ENCODE data around the gene ZNF618.
A peak's percentile ranks its signal among the peaks of the same experiment; 100 is the strongest.

The ZNF618 gene

GRCh38 chr9:114090798-114091197, 214.7 kb downstream of the ZNF618 start:
- Histone ChIP-seq H3K36me3 (ENCODE audit: control insufficient read depth, insufficient read depth, low read length) (no peaks in the 10 kb centered on the region; the same call in 1 of the 2 replicates), H3K27ac (ENCODE audit: low read depth, low read length) (no peak overlapping the region), H3K9ac (ENCODE audit: low read length) (no peak overlapping the region), H3K9me3 (ENCODE audit: control insufficient read depth, insufficient read depth, low read depth, low read length) (no peaks in the 10 kb centered on the region), H3K4me1 (ENCODE audit: control insufficient read depth, insufficient read depth, low read length) (no peaks in the 10 kb centered on the region), H3K4me3 (ENCODE audit: low read depth, low read length) (no peak overlapping the region), H3K27me3 (ENCODE audit: control insufficient read depth, insufficient read depth, low read length) (no peaks in the 10 kb centered on the region)

GRCh38 chr9:114091711-114092110, 215.6 kb downstream of the ZNF618 start:
- Histone ChIP-seq H3K27ac (ENCODE audit: low read depth, low read length) (no peak overlapping the region), H3K27me3 (ENCODE audit: control insufficient read depth, insufficient read depth, low read length) (peaks cover 6% of the 10 kb centered on the region), H3K4me1 (ENCODE audit: control insufficient read depth, insufficient read depth, low read length) (no peaks in the 10 kb centered on the region), H3K9ac (ENCODE audit: low read length) (no peak overlapping the region), H3K4me3 (ENCODE audit: low read depth, low read length) (no peak overlapping the region), H3K9me3 (ENCODE audit: control insufficient read depth, insufficient read depth, low read depth, low read length) (no peaks in the 10 kb centered on the region), H3K36me3 (ENCODE audit: control insufficient read depth, insufficient read depth, low read length) (no peaks in the 10 kb centered on the region; the same call in 1 of the 2 replicates)

- Histone ChIP-seq H3K27me3 (ENCODE audit: control insufficient read depth, insufficient read depth, low read length) (peaks cover 13% of the 10 kb centered on the region), H3K27ac (ENCODE audit: low read depth, low read length) (no peak overlapping the region), H3K9me3 (ENCODE audit: control insufficient read depth, insufficient read depth, low read depth, low read length) (no peaks in the 10 kb centered on the region), H3K4me1 (ENCODE audit: control insufficient read depth, insufficient read depth, low read length) (no peaks in the 10 kb centered on the region), H3K4me3 (ENCODE audit: low read depth, low read length) (no peak overlapping the region), H3K9ac (ENCODE audit: low read length) (no peak overlapping the region), H3K36me3 (ENCODE audit: control insufficient read depth, insufficient read depth, low read length) (no peaks in the 10 kb centered on the region; the same call in 1 of the 2 replicates)
Measured at GRCh38 chr9:114092336-114092735, 216.2 kb downstream of the ZNF618 start.

- Histone ChIP-seq H3K4me1 (ENCODE audit: control insufficient read depth, insufficient read depth, low read length) (no peaks in the 10 kb centered on the region), H3K9me3 (ENCODE audit: control insufficient read depth, insufficient read depth, low read depth, low read length) (no peaks in the 10 kb centered on the region), H3K36me3 (ENCODE audit: control insufficient read depth, insufficient read depth, low read length) (no peaks in the 10 kb centered on the region; the same call in 1 of the 2 replicates), H3K9ac (ENCODE audit: low read length) (no peak overlapping the region), H3K27ac (ENCODE audit: low read depth, low read length) (no peak overlapping the region), H3K4me3 (ENCODE audit: low read depth, low read length) (no peak overlapping the region), H3K27me3 (ENCODE audit: control insufficient read depth, insufficient read depth, low read length) (peaks cover 20% of the 10 kb centered on the region)
Measured at GRCh38 chr9:114093031-114093471, 216.9 kb downstream of the ZNF618 start.

GRCh38 chr9:114093761-114094505, 217.8 kb downstream of the ZNF618 start:
- H3K27ac ChIP-seq (ENCODE audit: low read depth, low read length) = no peak overlapping the region
- no peak overlapping the region for H3K9ac ChIP-seq (ENCODE audit: low read length)
- no peaks in the 10 kb centered on the region for H3K9me3 ChIP-seq (ENCODE audit: control insufficient read depth, insufficient read depth, low read depth, low read length)
- H3K4me3 ChIP-seq (ENCODE audit: low read depth, low read length) = no peak overlapping the region
- no peaks in the 10 kb centered on the region; the same call in 1 of the 2 replicates for H3K36me3 ChIP-seq (ENCODE audit: control insufficient read depth, insufficient read depth, low read length)
- no peaks in the 10 kb centered on the region for H3K4me1 ChIP-seq (ENCODE audit: control insufficient read depth, insufficient read depth, low read length)
- H3K27me3 ChIP-seq (ENCODE audit: control insufficient read depth, insufficient read depth, low read length) = peaks cover 24% of the 10 kb centered on the region

- Histone ChIP-seq H3K4me3 (ENCODE audit: low read depth, low read length) (no peak overlapping the region), H3K27me3 (ENCODE audit: control insufficient read depth, insufficient read depth, low read length) (peaks cover 35% of the 10 kb centered on the region), H3K27ac (ENCODE audit: low read depth, low read length) (no peak overlapping the region), H3K9ac (ENCODE audit: low read length) (no peak overlapping the region), H3K4me1 (ENCODE audit: control insufficient read depth, insufficient read depth, low read length) (peaks cover 5% of the 10 kb centered on the region; the same call in 1 of the 2 replicates), H3K9me3 (ENCODE audit: control insufficient read depth, insufficient read depth, low read depth, low read length) (no peaks in the 10 kb centered on the region), H3K36me3 (ENCODE audit: control insufficient read depth, insufficient read depth, low read length) (no peaks in the 10 kb centered on the region; the same call in 1 of the 2 replicates)
Measured at GRCh38 chr9:114094971-114095370, 218.9 kb downstream of the ZNF618 start.

GRCh38 chr9:114096041-114096511, 220.0 kb downstream of the ZNF618 start:
- peaks cover 5% of the 10 kb centered on the region; the same call in 1 of the 2 replicates for H3K4me1 ChIP-seq (ENCODE audit: control insufficient read depth, insufficient read depth, low read length)
- H3K4me3 ChIP-seq (ENCODE audit: low read depth, low read length) = no peak overlapping the region
- peaks cover 40% of the 10 kb centered on the region for H3K27me3 ChIP-seq (ENCODE audit: control insufficient read depth, insufficient read depth, low read length)
- no peaks in the 10 kb centered on the region for H3K9me3 ChIP-seq (ENCODE audit: control insufficient read depth, insufficient read depth, low read depth, low read length)
- H3K9ac ChIP-seq (ENCODE audit: low read length) = no peak overlapping the region
- H3K27ac ChIP-seq (ENCODE audit: low read depth, low read length) = no peak overlapping the region
- no peaks in the 10 kb centered on the region; the same call in 1 of the 2 replicates for H3K36me3 ChIP-seq (ENCODE audit: control insufficient read depth, insufficient read depth, low read length)

GRCh38 chr9:114096866-114097612, 220.9 kb downstream of the ZNF618 start:
- peak overlapping the region; percentile 62 for H3K4me3 ChIP-seq (ENCODE audit: low read depth, low read length)
- H3K27me3 ChIP-seq (ENCODE audit: control insufficient read depth, insufficient read depth, low read length) = peaks cover 40% of the 10 kb centered on the region
- no peak overlapping the region for H3K9ac ChIP-seq (ENCODE audit: low read length)
- peaks cover 5% of the 10 kb centered on the region; the same call in 1 of the 2 replicates for H3K4me1 ChIP-seq (ENCODE audit: control insufficient read depth, insufficient read depth, low read length)
- H3K9me3 ChIP-seq (ENCODE audit: control insufficient read depth, insufficient read depth, low read depth, low read length) = peaks cover 4% of the 10 kb centered on the region; the same call in 1 of the 2 replicates
- no peak overlapping the region for H3K27ac ChIP-seq (ENCODE audit: low read depth, low read length)
- no peaks in the 10 kb centered on the region; the same call in 1 of the 2 replicates for H3K36me3 ChIP-seq (ENCODE audit: control insufficient read depth, insufficient read depth, low read length)

GRCh38 chr9:114097613-114098020, 221.5 kb downstream of the ZNF618 start:
- Histone ChIP-seq H3K36me3 (ENCODE audit: control insufficient read depth, insufficient read depth, low read length) (no peaks in the 10 kb centered on the region; the same call in 1 of the 2 replicates), H3K4me3 (ENCODE audit: low read depth, low read length) (peak overlapping the region; percentile 62), H3K27me3 (ENCODE audit: control insufficient read depth, insufficient read depth, low read length) (peaks cover 40% of the 10 kb centered on the region), H3K27ac (ENCODE audit: low read depth, low read length) (no peak overlapping the region), H3K4me1 (ENCODE audit: control insufficient read depth, insufficient read depth, low read length) (peaks cover 5% of the 10 kb centered on the region; the same call in 1 of the 2 replicates), H3K9me3 (ENCODE audit: control insufficient read depth, insufficient read depth, low read depth, low read length) (peaks cover 6% of the 10 kb centered on the region; the same call in 1 of the 2 replicates), H3K9ac (ENCODE audit: low read length) (no peak overlapping the region)

GRCh38 chr9:114098021-114098935, 222.2 kb downstream of the ZNF618 start:
- H3K4me3 ChIP-seq (ENCODE audit: low read depth, low read length) = peak overlapping the region; percentile 62
- H3K27ac ChIP-seq (ENCODE audit: low read depth, low read length) = no peak overlapping the region
- peaks cover 6% of the 10 kb centered on the region; the same call in 1 of the 2 replicates for H3K9me3 ChIP-seq (ENCODE audit: control insufficient read depth, insufficient read depth, low read depth, low read length)
- H3K27me3 ChIP-seq (ENCODE audit: control insufficient read depth, insufficient read depth, low read length) = peaks cover 40% of the 10 kb centered on the region
- H3K4me1 ChIP-seq (ENCODE audit: control insufficient read depth, insufficient read depth, low read length) = peaks cover 5% of the 10 kb centered on the region; the same call in 1 of the 2 replicates
- H3K9ac ChIP-seq (ENCODE audit: low read length) = peak overlapping the region; percentile 31
- no peaks in the 10 kb centered on the region for H3K36me3 ChIP-seq (ENCODE audit: control insufficient read depth, insufficient read depth, low read length)
